ENCODE measurements around the gene HSD17B12.

GRCh38 chr11:43803766-43804165, 123.2 kb downstream of the HSD17B12 start:
- no peak for TF ChIP-seq CTCF (IDR thresholded peaks at IDR 0.05; ENCODE audit: poor library complexity, severe bottlenecking)
- no peak for TF ChIP-seq EZH2 (IDR thresholded peaks at IDR 0.05; ENCODE audit: borderline replicate concordance, insufficient read depth, low read length, poor library complexity, severe bottlenecking)
- no peak for TF ChIP-seq SMC3 (conservative IDR thresholded peaks at IDR 0.05; ENCODE audit: poor library complexity)
- TF ChIP-seq REST (IDR thresholded peaks at IDR 0.05; ENCODE audit: borderline replicate concordance) = no peak
- no peak for TF ChIP-seq POLR2AphosphoS5 (IDR thresholded peaks at IDR 0.05)
- TF ChIP-seq TAF1 (IDR thresholded peaks at IDR 0.05; ENCODE audit: low read depth) = no peak
- no peak for TF ChIP-seq EP300 (conservative IDR thresholded peaks at IDR 0.05; ENCODE audit: poor library complexity, severe bottlenecking)
- no peak for TF ChIP-seq MXI1 (conservative IDR thresholded peaks at IDR 0.05; ENCODE audit: poor library complexity, severe bottlenecking)
- TF ChIP-seq RAD21 (conservative IDR thresholded peaks at IDR 0.05) = no peak

All from neural cell (in vitro differentiated cells).